HG02623 (cell line): Measurements from ENCODE around the gene NOD2.

ENCODE experiments used
- ATAC-seq: cut with Tn5 transposase; IDR thresholded peaks from one replicate; pipeline ENCODE4 v1.9.1; 2021; ENCODE audit warnings: moderate library complexity; ENCODE audit not compliant: unreplicated experiment

NOD2 gene

GRCh38 chr16:50741225-50741780 lies 47.9 kb downstream of the NOD2 start:
- ATAC-seq: no peak

GRCh38 chr16:50741781-50742575 lies 48.6 kb downstream of the NOD2 start, which contains the start of gene CYLD:
CYLD (plus strand) TSS chr16:50742086; CDS start chr16:50749699, 7,613 bp downstream.
- ATAC-seq: peak; percentile 88

- no peak for ATAC-seq
Observed at GRCh38 chr16:50742576-50743200, 49.3 kb downstream of the NOD2 start.

GRCh38 chr16:50743581-50744225 lies 50.3 kb downstream of the NOD2 start:
- no peak for ATAC-seq

GRCh38 chr16:50744881-50745280 lies 51.5 kb downstream of the NOD2 start:
- no peak for ATAC-seq

- no peak for ATAC-seq
Observed at GRCh38 chr16:50745940-50746339, 52.5 kb downstream of the NOD2 start.

GRCh38 chr16:50747207-50747956 lies 54.0 kb downstream of the NOD2 start:
- no peak for ATAC-seq

GRCh38 chr16:50751528-50751927 lies 58.1 kb downstream of the NOD2 start:
- ATAC-seq: no peak

- ATAC-seq: no peak
Observed at GRCh38 chr16:50752471-50753235, 59.2 kb downstream of the NOD2 start.

GRCh38 chr16:50756473-50756872 lies 63.1 kb downstream of the NOD2 start:
- ATAC-seq: no peak

- no peak for ATAC-seq
Observed at GRCh38 chr16:50761267-50761666, 67.9 kb downstream of the NOD2 start.

GRCh38 chr16:50762241-50762640 lies 68.8 kb downstream of the NOD2 start:
- ATAC-seq: no peak

- no peak for ATAC-seq
Observed at GRCh38 chr16:50763211-50763610, 69.8 kb downstream of the NOD2 start.

GRCh38 chr16:50765260-50765659 lies 71.9 kb downstream of the NOD2 start:
- ATAC-seq: no peak

- no peak for ATAC-seq
Observed at GRCh38 chr16:50765861-50766260, 72.5 kb downstream of the NOD2 start.

GRCh38 chr16:50767197-50767596 lies 73.8 kb downstream of the NOD2 start:
- no peak for ATAC-seq

GRCh38 chr16:50771366-50771765 lies 78.0 kb downstream of the NOD2 start:
- ATAC-seq: no peak

- no peak for ATAC-seq
Observed at GRCh38 chr16:50774405-50774804, 81.0 kb downstream of the NOD2 start.

GRCh38 chr16:50774960-50775359 lies 81.6 kb downstream of the NOD2 start:
- no peak for ATAC-seq

GRCh38 chr16:50776037-50776436 lies 82.6 kb downstream of the NOD2 start:
- no peak for ATAC-seq
